A549 (cell line): Measurements from ENCODE around the gene STK35. TPM values are rescaled to one million over a fixed set of nuclear protein-coding genes. Genes with fewer than 3 reads are reported as not detected.

Source experiments
- ATAC-seq, 2 experiments: fragments of 200-7000 bp in 1 of 2; fragments of >200 bp in 1 of 2; cut with Nextera tagmentation in 1 of 2; cut with Tn5 transposase in 1 of 2; 3 replicates each; pipeline versions ENCODE4 v1.8.0 to v1.9.1; 2018 to 2020; ENCODE audit warnings: mild to moderate bottlenecking in 1 of 2, moderate library complexity in 1 of 2
- CTCF ChIA-PET: fragments of 300-600 bp; sonication (Branson Sonifier 250); formaldehyde crosslinking; extraction: SDS; loops from one replicate; lab custom pipeline; 2021; ENCODE audit warnings: antibody characterized with exemption, inconsistent platforms; lab: Yijun Ruan, JAX
- POLR2A ChIA-PET: fragments of 350-600 bp; formaldehyde crosslinking; extraction: SDS; loops from one replicate; lab custom pipeline; 2021; ENCODE audit warnings: antibody characterized with exemption, inconsistent platforms; lab: Yijun Ruan, JAX
- DNase-seq, 2 experiments: peaks; one replicate each; pipeline versions ENCODE4 v3.0.0 to v3.0.0-alpha.2; 2011 to 2016; ENCODE audit warnings: low read depth in 1 of 2, low spot score in 1 of 2
- FAIRE-seq: peaks from 2 replicates; lab custom pipeline; 2011; peaks lifted over from hg19 to GRCh38; lab: Jason Lieb, UNC
- H3K27ac ChIP-seq, 2 experiments: fragments of >200 bp; sonication (Bioruptor Twin); formaldehyde crosslinking; 3 replicates each; pipeline ENCODE4 v1.5.1; 2016 to 2017
- H3K4me1 ChIP-seq: fragments of >200 bp; sonication (Bioruptor Twin); formaldehyde crosslinking; 3 replicates; pipeline ENCODE4 v1.6.1; 2016
- H3K4me2 ChIP-seq: fragments of >200 bp; sonication (Bioruptor Twin); formaldehyde crosslinking; 3 replicates; pipeline ENCODE4 v1.6.1; 2016
- H3K4me3 ChIP-seq: fragments of >200 bp; sonication (Bioruptor Twin); formaldehyde crosslinking; 3 replicates; pipeline ENCODE4 v1.5.1; 2016
- H3K9me3 ChIP-seq: fragments of >200 bp; sonication (Bioruptor Twin); formaldehyde crosslinking; 3 replicates; pipeline ENCODE4 v1.6.1; 2016
- BCL3 ChIP-seq: fragments of >200 bp; sonication (Bioruptor Twin); formaldehyde crosslinking; IDR thresholded peaks from 3 replicates; pipeline ENCODE4 v1.6.1; 2016
- BHLHE40 ChIP-seq: IDR thresholded peaks from 2 replicates; pipeline ENCODE4 v1.6.1; 2012; ENCODE audit warnings: low read depth, low read length, inconsistent platforms
- CBX2 ChIP-seq: fragments of 200-600 bp; sonication (generic); IDR thresholded peaks from 2 replicates; pipeline ENCODE4 v1.6.1; 2016; ENCODE audit warnings: low read depth, mild to moderate bottlenecking, borderline replicate concordance
- CBX8 ChIP-seq: fragments of 200-600 bp; sonication (generic); IDR thresholded peaks from 2 replicates; pipeline ENCODE4 v1.6.1; 2016
- CEBPB ChIP-seq, 2 experiments: fragments of >200 bp in 1 of 2; sonication (Bioruptor Twin) in 1 of 2; formaldehyde crosslinking in 1 of 2; IDR thresholded peaks; 2 replicates each; pipeline ENCODE4 v1.6.1; 2012 to 2016
- CHD4 ChIP-seq: fragments of 200-600 bp; sonication (generic); IDR thresholded peaks from 2 replicates; pipeline ENCODE4 v1.6.1; 2016; ENCODE audit warnings: antibody characterized with exemption, mild to moderate bottlenecking, borderline replicate concordance
- E2F6 ChIP-seq: IDR thresholded peaks from 2 replicates; pipeline ENCODE4 v1.6.1; 2012; ENCODE audit warnings: low read depth, borderline replicate concordance
- EHF ChIP-seq: fragments of 250-450 bp; sonication (Bioruptor Pico); IDR thresholded peaks from 2 replicates; pipeline ENCODE4 v1.5.0; 2020; ENCODE audit warnings: mild to moderate bottlenecking
- EHMT2 ChIP-seq: fragments of 200-600 bp; sonication (generic); IDR thresholded peaks from 2 replicates; pipeline ENCODE4 v1.6.1; 2016; ENCODE audit warnings: antibody characterized with exemption, low read depth, mild to moderate bottlenecking, moderate library complexity
- GATA3 ChIP-seq: IDR thresholded peaks from 2 replicates; pipeline ENCODE4 v1.6.1; 2012; ENCODE audit warnings: borderline replicate concordance
- HES2 ChIP-seq: fragments of >200 bp; sonication (Bioruptor Twin); formaldehyde crosslinking; IDR thresholded peaks from 2 replicates; pipeline ENCODE4 v1.6.1; 2016
- HMGXB4 ChIP-seq: fragments of 250-450 bp; sonication (Bioruptor Pico); IDR thresholded peaks from 2 replicates; pipeline ENCODE4 v1.5.0; 2021; ENCODE audit warnings: mild to moderate bottlenecking, moderate library complexity, borderline replicate concordance
- KDM1A ChIP-seq: fragments of 200-600 bp; sonication (generic); IDR thresholded peaks from 2 replicates; pipeline ENCODE4 v1.6.1; 2016; ENCODE audit warnings: low read depth, mild to moderate bottlenecking
- KDM5A ChIP-seq: fragments of 200-600 bp; sonication (generic); IDR thresholded peaks from 2 replicates; pipeline ENCODE4 v1.6.1; 2016; ENCODE audit warnings: antibody characterized with exemption, mild to moderate bottlenecking
- MAZ ChIP-seq: fragments of 150-350 bp; IDR thresholded peaks from 2 replicates; pipeline ENCODE4 v1.6.1; 2014; ENCODE audit warnings: antibody characterized with exemption, low read depth, low read length, borderline replicate concordance
- NFE2L2 ChIP-seq: fragments of 150-350 bp; conservative IDR thresholded peaks from 2 replicates; pipeline ENCODE4 v1.6.1; 2014; ENCODE audit warnings: low read length
- NPAS2 ChIP-seq: fragments of 250-450 bp; sonication (Bioruptor Pico); IDR thresholded peaks from 2 replicates; pipeline ENCODE4 v1.8.0; 2022; ENCODE audit warnings: mild to moderate bottlenecking, moderate library complexity, borderline replicate concordance
- NR3C1 ChIP-seq: fragments of >200 bp; sonication (Bioruptor Twin); formaldehyde crosslinking; IDR thresholded peaks from 3 replicates; pipeline ENCODE4 v1.6.1; 2017
- POLR2A ChIP-seq: IDR thresholded peaks from 2 replicates; pipeline ENCODE4 v1.6.1; 2012; ENCODE audit warnings: mild to moderate bottlenecking, low read length
- RARB ChIP-seq: fragments of 250-450 bp; sonication (Bioruptor Pico); IDR thresholded peaks from 2 replicates; pipeline ENCODE4 v1.8.0; 2021; ENCODE audit warnings: mild to moderate bottlenecking, moderate library complexity
- RNF2 ChIP-seq: fragments of 200-600 bp; sonication (generic); IDR thresholded peaks from 2 replicates; pipeline ENCODE4 v1.6.1; 2016; ENCODE audit warnings: low read depth, mild to moderate bottlenecking, antibody characterized with exemption, moderate library complexity, borderline replicate concordance
- SREBF2 ChIP-seq: fragments of 450-650 bp; IDR thresholded peaks from 2 replicates; pipeline ENCODE4 v1.6.1; 2014; ENCODE audit warnings: mild to moderate bottlenecking, moderate library complexity
- TP53 ChIP-seq: fragments of 250-450 bp; sonication (Bioruptor Pico); IDR thresholded peaks from 2 replicates; pipeline ENCODE4 v1.5.0; 2021; ENCODE audit warnings: mild to moderate bottlenecking, moderate library complexity
- ZC3H11A ChIP-seq: fragments of 450-650 bp; IDR thresholded peaks from 2 replicates; pipeline ENCODE4 v1.6.1; 2014; ENCODE audit warnings: antibody characterized with exemption, mild to moderate bottlenecking
- ZNF302 ChIP-seq: fragments of 250-450 bp; sonication (Bioruptor Pico); IDR thresholded peaks from 2 replicates; pipeline ENCODE4 v1.9.0; 2021; ENCODE audit warnings: inconsistent platforms, mild to moderate bottlenecking, moderate library complexity
- ZSCAN20 ChIP-seq: fragments of 250-450 bp; sonication (Bioruptor Pico); IDR thresholded peaks from 2 replicates; pipeline ENCODE4 v1.8.0; 2022; ENCODE audit warnings: mild to moderate bottlenecking, moderate library complexity
- WGBS: methylation state at CpG from one replicate; pipeline ENCODE4 v1.1.6; 2017; ENCODE audit errors: missing lambda C conversion rate; 5-methylcytosine and 5-hydroxymethylcytosine counted together
- polyA plus RNA-seq, 4 experiments: library from polyadenylated mRNA; depleted of rRNA in 3 of 4; stranded (reverse); fragments of >200 nt; fragmentation: RNase III in 1 of 4; extraction: RNeasy Plus Mini Kit Qiagen cat#74134 plus additional on column Dnase treatment in 1 of 4; gene quantifications; 2 replicates in 3 of 4; 3 replicates in 1 of 4; pipeline ENCODE4 v1.2.3, GENCODE V29; 2011 to 2017

The STK35 gene
- polyA plus RNA-seq, 2 of the 4 experiments (the other 2 are of a cell fraction), result 9.0 to 10.0 TPM

GRCh38 chr20:2123720-2124119, 22.1 kb downstream of the STK35 start (continued):
- TF ChIP-seq TP53 (CRISPR knock-in tag), result no peak
- no peak for TF ChIP-seq POLR2A

GRCh38 chr20:2124564-2125213, 23.1 kb downstream of the STK35 start:
- FAIRE-seq (no peak), ATAC-seq (no peak), DNase-seq (no peak)
- Histone ChIP-seq H3K4me2 (no peak overlapping the region), H3K4me1 (no peaks in the 10 kb centered on the region), H3K9me3 (no peaks in the 10 kb centered on the region), H3K4me3 (no peak overlapping the region), H3K27ac (no peak overlapping the region)
- TF ChIP-seq ZSCAN20 (no peak), NFE2L2 (no peak), GATA3 (no peak), ZNF302 (no peak), SREBF2 (no peak), ZC3H11A (no peak), TP53 (CRISPR knock-in tag) (no peak)
- CTCF ChIA-PET, result interaction anchor here (0.8 to 2.3 kb wide), 9 partner anchors 16 to 348 kb away, joined by 3 to 14 read pairs (median 3); no protein-coding TSS in a partner anchor
- POLR2A ChIA-PET, result no interaction called here
- 85% methylated on average over 7 of the region's 7 CpGs for WGBS

GRCh38 chr20:2125474-2126112, 24.0 kb downstream of the STK35 start:
- H3K27ac ChIP-seq, result no peak overlapping the region
- TF ChIP-seq CEBPB (IDR thresholded peaks at IDR 0.05), result no peak
- TF ChIP-seq RARB (CRISPR knock-in tag), result no peak
- TF ChIP-seq ZNF302, result no peak
- ChIA-PET CTCF (interaction anchor here (1.0 to 1.7 kb wide), 5 partner anchors 25 to 224 kb away, joined by 3 read pairs; no protein-coding TSS in a partner anchor), POLR2A (no interaction called here)
- WGBS, result 71% methylated on average over 7 of the region's 7 CpGs
- no peaks in the 10 kb centered on the region for H3K9me3 ChIP-seq
- H3K4me1 ChIP-seq, result peaks cover 4% of the 10 kb centered on the region; the same call in 1 of the 3 replicates
- DNase-seq, result no peak
- H3K4me2 ChIP-seq, result no peak overlapping the region
- no peak for ATAC-seq
- FAIRE-seq, result no peak
- no peak overlapping the region for H3K4me3 ChIP-seq

GRCh38 chr20:2127238-2127637, 25.6 kb downstream of the STK35 start:
- TF ChIP-seq HES2 (no peak), CHD4 (no peak), BCL3 (no peak), BHLHE40 (no peak), KDM1A (no peak), E2F6 (no peak), NPAS2 (CRISPR knock-in tag) (no peak), EHF (CRISPR knock-in tag) (no peak), CBX2 (no peak), CBX8 (no peak), EHMT2 (no peak), MAZ (no peak), NR3C1 (no peak), RARB (CRISPR knock-in tag) (no peak), HMGXB4 (CRISPR knock-in tag) (no peak), KDM5A (no peak), RNF2 (no peak), CEBPB (IDR thresholded peaks at IDR 0.05) (no peak)
- Histone ChIP-seq H3K9me3 (no peaks in the 10 kb centered on the region), H3K27ac (no peak overlapping the region), H3K4me1 (peaks cover 21% of the 10 kb centered on the region), H3K4me3 (no peak overlapping the region), H3K4me2 (no peak overlapping the region)
- CTCF ChIA-PET, result interaction anchor here (1.3 to 1.5 kb wide), 2 partner anchors 23 to 325 kb away, joined by 3 read pairs; no protein-coding TSS in a partner anchor
- no peak for DNase-seq
- no peak for ATAC-seq
- POLR2A ChIA-PET, result interaction anchor here (0.7 kb wide), 1 partner anchor 319 kb away, joined by 3 read pairs; no protein-coding TSS in a partner anchor
- WGBS, result 100% methylated on average over 1 of the region's 1 CpG
- FAIRE-seq, result no peak
